KMS-11 (cell line): Measurements from ENCODE around the gene FLT3LG.

Source experiments
- H2AFZ ChIP-seq: fragments of 200-600 bp; sonication (generic); 2 replicates; pipeline ENCODE4 v1.6.1; 2016; ENCODE audit warnings: antibody characterized with exemption, mixed run types, low read depth
- H3K27ac ChIP-seq: fragments of 200-600 bp; sonication (generic); 2 replicates; pipeline ENCODE4 v1.6.1; 2016; ENCODE audit warnings: mild to moderate bottlenecking, mixed run types
- H3K27me3 ChIP-seq: fragments of 200-600 bp; sonication (generic); 2 replicates; pipeline ENCODE4 v1.6.1; 2017; ENCODE audit warnings: mild to moderate bottlenecking, low read depth, mixed run types, moderate library complexity; ENCODE audit not compliant: insufficient read depth
- H3K36me3 ChIP-seq: fragments of 200-600 bp; sonication (generic); 2 replicates; pipeline ENCODE4 v1.6.1; 2017; ENCODE audit warnings: mild to moderate bottlenecking, mixed run types; ENCODE audit not compliant: insufficient read depth
- H3K4me1 ChIP-seq: fragments of 200-600 bp; sonication (generic); 2 replicates; pipeline ENCODE4 v1.6.1; 2016; ENCODE audit warnings: mild to moderate bottlenecking, low read depth, mixed run types; ENCODE audit not compliant: poor library complexity, severe bottlenecking
- H3K4me2 ChIP-seq: fragments of 200-600 bp; sonication (generic); 2 replicates; pipeline ENCODE4 v1.7.0; 2016; ENCODE audit warnings: mild to moderate bottlenecking, mixed run types
- H3K4me3 ChIP-seq: fragments of 200-600 bp; sonication (generic); IDR thresholded peaks from 2 replicates; pipeline ENCODE4 v1.6.1; 2017; ENCODE audit warnings: low read depth, low read length, mixed read lengths; ENCODE audit not compliant: insufficient read depth
- H3K79me2 ChIP-seq: fragments of 200-600 bp; sonication (generic); 2 replicates; pipeline ENCODE4 v1.6.1; 2016; ENCODE audit warnings: low read depth, mixed run types; ENCODE audit not compliant: insufficient read depth
- H3K9ac ChIP-seq: fragments of 200-600 bp; sonication (generic); 2 replicates; pipeline ENCODE4 v1.6.1; 2016; ENCODE audit warnings: mild to moderate bottlenecking, mixed run types
- H4K20me1 ChIP-seq: fragments of 200-600 bp; sonication (generic); 2 replicates; pipeline ENCODE4 v1.6.1; 2016; ENCODE audit warnings: mild to moderate bottlenecking, mixed run types; ENCODE audit not compliant: insufficient read depth
- TF ChIP-seq, protein P1 (sequence below): fragments of 200-600 bp; sonication (generic); conservative IDR thresholded peaks from 2 replicates; pipeline ENCODE4 v1.6.1; 2017; ENCODE audit warnings: low read depth, mild to moderate bottlenecking, antibody characterized with exemption, low read length, moderate library complexity, mixed read lengths

FLT3LG gene

DNA sequence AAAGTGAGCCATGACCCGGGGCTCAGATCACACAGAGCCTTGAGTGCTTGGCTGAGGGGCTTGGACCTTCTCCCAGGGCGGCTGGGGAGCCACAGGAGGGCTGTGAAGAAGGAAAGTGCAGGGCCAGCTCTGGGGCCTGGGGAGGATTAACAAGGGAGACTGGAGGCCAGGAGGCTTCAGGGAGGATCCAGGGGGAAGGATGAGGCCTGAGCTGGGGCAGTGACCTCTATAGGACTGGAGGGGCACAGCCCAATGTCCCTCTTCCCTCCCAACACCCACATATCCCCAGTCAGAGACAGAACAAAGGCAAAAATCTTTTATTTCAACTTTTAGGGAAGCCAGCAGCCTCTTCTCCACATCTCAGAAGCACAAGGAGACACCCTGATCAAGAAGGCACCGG lies 28.0 kb upstream of the FLT3LG start:
- H3K9ac ChIP-seq, result no peak overlapping the region
- H3K27me3 ChIP-seq, result peaks cover 15% of the 10 kb centered on the region
- no peak overlapping the region for H3K27ac ChIP-seq
- H2AFZ ChIP-seq, result no peak overlapping the region
- TF ChIP-seq, protein P1, sequence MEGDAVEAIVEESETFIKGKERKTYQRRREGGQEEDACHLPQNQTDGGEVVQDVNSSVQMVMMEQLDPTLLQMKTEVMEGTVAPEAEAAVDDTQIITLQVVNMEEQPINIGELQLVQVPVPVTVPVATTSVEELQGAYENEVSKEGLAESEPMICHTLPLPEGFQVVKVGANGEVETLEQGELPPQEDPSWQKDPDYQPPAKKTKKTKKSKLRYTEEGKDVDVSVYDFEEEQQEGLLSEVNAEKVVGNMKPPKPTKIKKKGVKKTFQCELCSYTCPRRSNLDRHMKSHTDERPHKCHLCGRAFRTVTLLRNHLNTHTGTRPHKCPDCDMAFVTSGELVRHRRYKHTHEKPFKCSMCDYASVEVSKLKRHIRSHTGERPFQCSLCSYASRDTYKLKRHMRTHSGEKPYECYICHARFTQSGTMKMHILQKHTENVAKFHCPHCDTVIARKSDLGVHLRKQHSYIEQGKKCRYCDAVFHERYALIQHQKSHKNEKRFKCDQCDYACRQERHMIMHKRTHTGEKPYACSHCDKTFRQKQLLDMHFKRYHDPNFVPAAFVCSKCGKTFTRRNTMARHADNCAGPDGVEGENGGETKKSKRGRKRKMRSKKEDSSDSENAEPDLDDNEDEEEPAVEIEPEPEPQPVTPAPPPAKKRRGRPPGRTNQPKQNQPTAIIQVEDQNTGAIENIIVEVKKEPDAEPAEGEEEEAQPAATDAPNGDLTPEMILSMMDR, result no peak
- H3K4me2 ChIP-seq, result no peak overlapping the region
- no peaks in the 10 kb centered on the region for H4K20me1 ChIP-seq
- H3K4me1 ChIP-seq, result peaks cover 24% of the 10 kb centered on the region
- peaks cover 4% of the 10 kb centered on the region; the same call in 1 of the 2 replicates for H3K79me2 ChIP-seq
- no peaks in the 10 kb centered on the region for H3K36me3 ChIP-seq
- no peak overlapping the region for H3K4me3 ChIP-seq

DNA sequence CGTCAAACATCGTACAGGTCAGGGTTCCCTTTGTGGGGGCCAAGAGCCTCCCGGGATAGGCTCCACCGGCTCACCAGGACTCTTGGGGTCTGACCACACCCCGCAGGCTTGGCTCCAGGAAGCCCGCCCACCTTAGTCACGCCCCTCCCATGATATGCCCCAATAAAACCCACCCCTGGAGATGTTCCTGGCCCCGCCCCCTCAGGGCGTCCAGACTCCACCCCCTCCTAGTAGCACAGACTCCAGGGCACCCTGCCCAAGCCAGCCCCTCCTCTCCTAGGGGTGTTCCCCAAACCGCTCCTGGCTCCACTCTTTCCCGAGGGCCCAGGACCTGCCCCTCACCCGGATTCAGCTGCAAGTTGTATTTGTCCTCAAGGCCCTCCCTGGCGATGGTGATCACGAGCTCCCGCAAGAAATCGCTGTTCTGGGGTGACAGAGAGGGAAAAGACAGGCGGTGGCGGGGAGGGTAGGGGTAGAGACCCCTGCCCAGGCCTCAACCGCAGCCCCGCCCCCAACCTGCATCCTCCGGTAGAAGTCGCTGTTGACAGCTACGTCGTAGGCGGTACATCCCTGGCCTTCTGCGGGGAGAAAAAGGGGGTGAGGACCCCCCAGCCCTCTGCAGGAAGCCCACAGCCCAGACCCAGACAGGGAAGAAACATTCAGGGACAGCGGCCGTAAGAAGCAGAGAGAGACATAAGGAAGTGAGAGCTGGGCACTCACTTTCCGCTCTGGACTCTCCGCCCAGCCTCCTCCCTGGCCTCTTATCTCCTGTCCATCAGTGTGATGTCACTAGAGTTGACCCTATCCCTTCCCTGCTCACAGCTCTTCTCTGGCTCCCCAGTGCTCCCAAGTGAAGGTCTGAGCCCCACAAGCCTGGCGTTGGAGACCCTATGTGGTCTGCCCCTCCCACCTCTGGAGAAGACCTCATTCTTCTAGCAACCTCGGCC lies 26.3 kb upstream of the FLT3LG start:
- H3K4me3 ChIP-seq, result no peak overlapping the region
- H4K20me1 ChIP-seq, result no peaks in the 10 kb centered on the region
- no peak overlapping the region for H2AFZ ChIP-seq
- TF ChIP-seq, protein P1, result no peak
- peaks cover 21% of the 10 kb centered on the region for H3K4me1 ChIP-seq
- H3K4me2 ChIP-seq, result no peak overlapping the region
- H3K27ac ChIP-seq, result no peak overlapping the region
- no peaks in the 10 kb centered on the region for H3K36me3 ChIP-seq
- no peaks in the 10 kb centered on the region for H3K27me3 ChIP-seq
- peaks cover 9% of the 10 kb centered on the region; the same call in 1 of the 2 replicates for H3K79me2 ChIP-seq
- H3K9ac ChIP-seq, result no peak overlapping the region

DNA sequence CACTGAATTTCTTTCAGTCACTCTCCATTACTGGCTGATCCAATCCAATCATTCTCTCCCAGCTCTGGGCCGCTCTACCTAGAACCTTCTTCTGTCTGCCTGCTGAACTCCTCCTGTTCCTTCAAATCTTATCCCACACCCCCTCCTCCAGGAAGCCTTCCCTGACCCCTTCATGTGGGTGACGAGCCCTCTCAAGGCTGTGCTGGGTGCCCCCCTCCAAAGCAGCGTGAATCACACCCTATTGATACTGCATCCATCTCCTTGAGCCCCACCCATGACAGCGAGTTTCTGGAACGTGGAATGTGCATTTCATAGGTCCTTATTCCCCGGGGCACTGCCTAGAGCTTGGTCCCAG lies 25.6 kb upstream of the FLT3LG start:
- Histone ChIP-seq H3K4me2 (no peak overlapping the region), H3K4me1 (peaks cover 21% of the 10 kb centered on the region), H3K79me2 (peaks cover 9% of the 10 kb centered on the region; the same call in 1 of the 2 replicates), H3K27me3 (no peaks in the 10 kb centered on the region), H3K27ac (no peak overlapping the region), H3K9ac (no peak overlapping the region), H3K4me3 (no peak overlapping the region), H4K20me1 (no peaks in the 10 kb centered on the region), H2AFZ (no peak overlapping the region), H3K36me3 (no peaks in the 10 kb centered on the region)
- TF ChIP-seq, protein P1, result no peak

DNA sequence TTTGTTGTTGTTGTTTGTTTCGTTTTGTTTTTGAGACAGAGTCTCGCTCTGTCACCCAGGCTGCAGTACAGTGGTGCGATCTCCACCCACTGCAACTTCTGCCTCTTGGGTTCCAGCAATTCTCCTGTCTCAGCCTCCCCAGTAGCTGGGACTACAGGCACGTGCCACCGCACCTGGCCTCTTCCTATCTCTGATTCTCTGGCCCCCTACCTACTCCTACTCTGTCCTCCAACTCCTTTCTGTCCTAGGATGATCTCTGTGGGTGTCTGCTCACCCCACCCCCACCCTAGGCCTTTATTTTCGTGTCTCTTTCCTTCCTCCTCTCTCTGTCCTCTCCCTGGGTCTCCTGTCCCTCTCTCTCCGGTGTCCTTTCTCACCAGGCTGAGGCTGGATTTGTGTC lies 23.6 kb upstream of the FLT3LG start:
- Histone ChIP-seq H3K36me3 (no peaks in the 10 kb centered on the region), H3K79me2 (peaks cover 24% of the 10 kb centered on the region), H3K9ac (no peak overlapping the region), H3K4me2 (peak overlapping the region; percentile 70; the same call in 1 of the 2 replicates), H3K4me1 (peaks cover 28% of the 10 kb centered on the region), H3K4me3 (no peak overlapping the region), H3K27me3 (no peaks in the 10 kb centered on the region), H3K27ac (no peak overlapping the region), H2AFZ (no peak overlapping the region), H4K20me1 (no peaks in the 10 kb centered on the region)
- TF ChIP-seq, protein P1, result no peak
